ENCODE results near the gene HCFC1R1.
"Not testable (repeated sequence)": the region's sequence is repeated elsewhere in the genome, so short reads cannot be mapped to it uniquely, and the experiment has no call there.

The HCFC1R1 gene

DNA sequence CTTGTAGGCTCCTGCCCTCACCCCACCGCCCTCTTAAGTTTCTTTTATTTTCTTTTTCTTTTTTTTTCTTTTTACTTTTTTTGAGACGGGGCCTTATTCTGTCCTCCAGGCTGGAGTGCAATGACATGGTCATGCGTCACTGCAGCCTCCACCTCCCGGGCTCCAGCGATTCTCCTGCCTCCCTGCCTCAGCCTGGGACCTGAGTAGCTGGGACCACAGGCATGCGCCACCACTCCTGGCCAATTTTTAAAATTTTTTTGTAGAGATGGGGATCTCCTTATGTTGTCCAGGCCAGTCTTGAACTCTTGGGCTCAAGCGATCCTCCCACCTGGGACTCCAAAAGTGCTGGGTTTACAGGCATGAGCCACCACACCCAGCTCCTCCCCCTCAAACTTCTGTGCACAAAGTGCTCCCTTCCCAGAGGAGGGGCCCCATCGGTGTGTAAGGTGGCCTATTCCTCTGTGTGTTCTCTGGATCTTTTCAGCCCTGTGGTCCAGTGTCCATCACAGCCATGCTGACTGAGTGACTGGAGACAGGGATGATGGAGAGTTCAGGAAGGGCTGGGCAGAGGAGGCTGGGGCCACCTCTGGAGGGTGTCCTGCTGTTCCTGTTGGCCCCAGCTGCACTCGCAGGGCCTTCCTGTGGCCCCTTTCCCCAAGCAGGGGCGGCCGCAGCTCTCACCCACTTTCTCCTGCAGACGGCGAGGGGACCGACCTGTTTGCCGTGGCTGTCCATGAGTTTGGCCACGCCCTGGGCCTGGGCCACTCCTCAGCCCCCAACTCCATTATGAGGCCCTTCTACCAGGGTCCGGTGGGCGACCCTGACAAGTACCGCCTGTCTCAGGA, 32.8 kb upstream of the HCFC1R1 start:
- DNase-seq = no peak

DNA sequence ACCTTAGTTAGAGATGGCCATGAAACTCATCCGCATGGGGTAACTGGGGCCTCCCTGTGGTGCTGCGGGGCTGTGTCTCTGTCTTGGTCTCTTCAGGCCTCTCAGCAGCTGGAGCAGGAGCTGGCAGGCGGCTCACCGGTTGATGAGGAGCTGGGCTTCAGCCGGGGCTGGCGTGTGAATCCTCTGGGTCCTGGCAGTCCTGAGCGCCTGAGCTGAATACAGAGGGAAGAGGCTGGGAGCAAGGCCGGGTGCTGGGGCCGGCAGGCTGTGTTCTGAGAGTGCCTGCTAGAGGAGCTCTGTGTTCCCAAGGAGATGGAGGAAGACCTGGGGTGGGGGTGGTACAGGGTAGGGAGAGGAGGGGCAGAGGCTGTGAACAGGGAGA, 32.0 kb upstream of the HCFC1R1 start:
- not testable (repeated sequence) for DNase-seq

DNA sequence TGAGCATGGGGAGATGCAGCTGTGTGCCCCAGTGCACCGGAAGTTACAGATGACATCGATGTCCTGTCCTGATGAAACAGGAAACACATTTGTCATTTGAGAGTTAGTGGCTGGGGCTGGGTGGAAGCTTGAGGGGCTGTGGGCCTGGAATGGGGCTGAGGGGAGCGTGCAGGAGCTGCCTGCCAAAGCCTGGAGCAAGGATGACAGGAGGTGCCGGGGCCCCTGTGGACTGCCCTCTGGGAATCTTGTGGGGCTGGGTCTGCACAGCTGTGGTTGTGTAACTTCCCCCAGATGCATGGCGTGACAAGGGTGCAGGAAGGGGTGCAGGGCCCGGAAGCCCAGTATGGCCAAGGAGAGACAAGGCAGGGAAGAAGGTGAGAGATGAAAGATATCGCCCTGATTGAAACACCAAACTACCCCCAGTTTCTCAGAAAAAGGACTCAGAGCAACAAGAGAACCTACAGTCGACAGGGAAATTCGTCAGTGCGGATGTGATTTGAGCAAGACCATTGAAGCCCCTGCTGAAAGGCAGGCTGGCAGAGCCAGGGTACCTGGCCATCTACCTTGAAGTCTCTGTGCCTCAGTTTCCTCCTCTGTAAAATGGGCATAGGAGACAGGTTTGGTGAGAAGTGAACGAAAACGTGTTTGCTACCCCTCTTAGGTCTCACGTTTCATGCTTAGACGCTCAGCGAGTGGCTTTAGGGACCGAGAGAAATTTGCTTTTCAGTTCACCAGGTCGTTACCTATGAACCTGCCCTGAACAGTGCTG, 31.4 kb upstream of the HCFC1R1 start:
- no peak for DNase-seq

DNA sequence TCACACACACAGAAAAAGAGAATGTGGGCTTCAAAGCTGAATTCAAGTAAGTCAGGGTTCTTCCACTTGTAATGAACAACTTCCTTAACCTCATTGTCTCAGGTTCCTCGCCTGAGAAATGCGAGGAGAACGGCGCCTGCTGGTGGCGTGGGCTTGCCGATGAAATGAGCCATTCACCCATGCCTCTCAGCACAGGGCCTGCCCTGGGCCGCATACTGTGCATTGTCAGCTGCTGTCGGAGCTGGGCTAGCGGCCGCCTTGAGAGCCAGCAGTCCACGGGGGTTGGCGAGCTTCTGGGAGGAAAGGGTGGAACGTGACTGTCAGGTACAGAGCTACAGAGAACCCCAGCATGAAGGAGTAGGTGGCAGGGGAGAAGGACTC, 29.6 kb upstream of the HCFC1R1 start:
- not testable (repeated sequence) for DNase-seq

DNA sequence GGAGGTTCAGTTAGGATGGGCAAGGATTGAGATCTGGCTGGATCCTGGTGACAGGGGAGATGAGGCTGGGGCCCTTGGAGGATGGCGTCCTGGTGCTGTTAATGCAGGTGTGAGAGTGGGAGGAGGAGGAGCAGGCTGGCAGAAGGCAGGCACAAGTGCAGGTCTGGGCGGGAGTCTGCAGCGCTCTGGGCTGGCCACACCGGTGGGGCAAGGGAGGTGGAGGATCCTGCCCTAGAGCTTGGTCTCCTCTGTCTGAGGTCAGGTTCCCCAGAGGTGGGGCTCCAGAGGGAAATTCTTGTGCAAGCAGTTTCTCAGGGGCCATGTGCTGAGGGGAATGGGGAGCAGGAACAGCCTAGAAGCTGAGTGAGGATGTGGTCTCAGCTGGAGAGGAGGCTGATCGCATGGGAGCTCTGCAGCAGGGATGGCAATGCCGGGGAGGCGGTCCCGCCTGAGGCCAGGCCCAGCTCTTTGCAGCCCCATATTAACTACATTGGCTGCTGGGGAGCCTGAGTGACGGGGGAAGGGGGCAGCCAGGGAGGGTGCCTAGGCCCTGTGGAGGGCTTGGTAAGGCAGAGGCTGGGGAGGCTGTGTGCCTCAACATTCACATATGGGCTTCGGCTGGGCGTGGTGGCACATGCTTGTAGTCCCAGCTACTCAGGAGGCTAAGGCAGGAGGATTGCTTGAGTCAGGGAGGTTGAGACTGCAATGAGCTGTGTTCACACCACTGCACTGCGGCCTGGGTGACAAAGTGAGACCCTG, 29.0 kb upstream of the HCFC1R1 start:
- not testable (repeated sequence) for DNase-seq

DNA sequence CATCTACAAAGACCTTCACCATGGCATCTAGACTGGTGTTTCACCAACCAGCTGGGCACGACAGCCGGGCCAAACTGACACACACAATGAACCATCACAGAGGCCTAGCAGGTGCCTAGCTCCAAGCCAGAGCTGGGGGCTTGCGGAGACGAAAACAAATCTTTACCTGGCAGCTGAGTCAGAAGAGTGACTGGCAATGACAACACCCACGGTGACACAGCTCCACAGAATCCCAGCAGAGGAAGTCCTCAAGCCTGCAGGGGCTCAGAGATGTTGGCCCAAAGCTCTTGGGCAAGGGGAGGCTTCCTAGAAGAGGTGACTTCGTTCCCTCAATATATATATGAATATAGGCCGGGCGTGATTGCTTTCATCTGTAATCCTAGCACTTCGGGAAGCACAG, 27.8 kb upstream of the HCFC1R1 start:
- no peak for DNase-seq

DNA sequence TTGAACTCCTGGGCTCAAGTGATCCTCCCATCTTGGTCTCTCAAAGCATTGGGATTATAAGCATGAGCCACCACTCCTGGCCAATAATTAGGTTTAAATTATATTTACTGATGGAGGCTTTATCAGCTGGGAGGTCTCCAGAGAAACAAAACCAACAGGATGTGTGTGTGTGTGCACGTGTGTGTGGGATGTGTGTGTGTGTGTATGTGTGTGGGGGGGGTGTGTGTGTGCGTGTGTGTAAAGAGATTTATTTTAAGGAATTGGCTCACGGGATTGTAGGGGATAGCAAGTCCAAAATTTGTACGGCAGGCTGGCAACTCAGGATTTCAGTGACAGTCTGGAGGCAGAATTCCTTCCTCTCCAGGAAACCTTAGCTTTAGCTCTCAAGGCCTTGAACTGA, 27.3 kb upstream of the HCFC1R1 start:
- DNase-seq = no peak

DNA sequence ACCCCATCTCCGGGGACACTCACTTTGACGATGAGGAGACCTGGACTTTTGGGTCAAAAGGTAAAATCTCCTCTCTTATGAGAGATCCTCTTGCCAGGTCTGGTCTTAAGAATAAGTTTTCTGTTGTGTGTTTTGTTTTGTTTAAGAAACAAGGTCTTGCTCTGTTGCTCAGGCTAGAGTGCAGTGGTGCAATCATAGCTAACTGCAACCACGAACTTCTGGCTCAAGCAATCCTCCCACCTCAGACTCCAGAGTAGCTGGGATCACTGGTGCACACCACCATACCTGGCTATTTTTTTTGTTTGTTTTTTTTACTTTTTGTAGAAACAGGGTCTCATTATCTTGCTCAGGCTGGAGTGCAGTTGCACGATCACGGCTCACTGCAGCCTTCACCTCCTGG, 26.7 kb upstream of the HCFC1R1 start:
- no peak for DNase-seq

DNA sequence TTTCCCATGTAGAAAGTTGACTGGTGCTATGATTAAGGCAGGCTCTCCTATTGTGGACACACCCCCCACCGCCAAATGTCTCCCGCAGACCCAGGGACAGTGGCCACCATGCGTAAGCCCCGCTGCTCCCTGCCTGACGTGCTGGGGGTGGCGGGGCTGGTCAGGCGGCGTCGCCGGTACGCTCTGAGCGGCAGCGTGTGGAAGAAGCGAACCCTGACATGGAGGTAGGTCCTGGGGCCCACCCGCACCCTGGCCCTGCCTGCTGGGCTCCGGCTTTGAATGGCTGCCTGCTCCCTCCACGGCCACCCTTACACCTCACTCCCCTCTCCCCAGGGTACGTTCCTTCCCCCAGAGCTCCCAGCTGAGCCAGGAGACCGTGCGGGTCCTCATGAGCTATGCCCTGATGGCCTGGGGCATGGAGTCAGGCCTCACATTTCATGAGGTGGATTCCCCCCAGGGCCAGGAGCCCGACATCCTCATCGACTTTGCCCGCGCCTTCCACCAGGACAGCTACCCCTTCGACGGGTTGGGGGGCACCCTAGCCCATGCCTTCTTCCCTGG, 26.3 kb upstream of the HCFC1R1 start:
- no peak for DNase-seq

DNA sequence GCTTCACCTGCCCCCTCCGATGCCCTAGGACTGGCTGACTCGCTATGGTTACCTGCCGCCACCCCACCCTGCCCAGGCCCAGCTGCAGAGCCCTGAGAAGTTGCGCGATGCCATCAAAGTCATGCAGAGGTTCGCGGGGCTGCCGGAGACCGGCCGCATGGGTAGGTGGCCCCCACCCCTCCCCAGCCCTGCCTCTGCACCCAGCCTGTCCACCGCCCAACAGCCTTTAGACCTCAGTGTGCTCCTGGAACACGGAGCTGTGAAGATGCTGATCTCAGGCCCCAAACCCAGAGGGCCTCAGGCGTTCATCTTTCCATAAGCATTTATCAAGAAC, 23.6 kb upstream of the HCFC1R1 start:
- DNase-seq = no peak

DNA sequence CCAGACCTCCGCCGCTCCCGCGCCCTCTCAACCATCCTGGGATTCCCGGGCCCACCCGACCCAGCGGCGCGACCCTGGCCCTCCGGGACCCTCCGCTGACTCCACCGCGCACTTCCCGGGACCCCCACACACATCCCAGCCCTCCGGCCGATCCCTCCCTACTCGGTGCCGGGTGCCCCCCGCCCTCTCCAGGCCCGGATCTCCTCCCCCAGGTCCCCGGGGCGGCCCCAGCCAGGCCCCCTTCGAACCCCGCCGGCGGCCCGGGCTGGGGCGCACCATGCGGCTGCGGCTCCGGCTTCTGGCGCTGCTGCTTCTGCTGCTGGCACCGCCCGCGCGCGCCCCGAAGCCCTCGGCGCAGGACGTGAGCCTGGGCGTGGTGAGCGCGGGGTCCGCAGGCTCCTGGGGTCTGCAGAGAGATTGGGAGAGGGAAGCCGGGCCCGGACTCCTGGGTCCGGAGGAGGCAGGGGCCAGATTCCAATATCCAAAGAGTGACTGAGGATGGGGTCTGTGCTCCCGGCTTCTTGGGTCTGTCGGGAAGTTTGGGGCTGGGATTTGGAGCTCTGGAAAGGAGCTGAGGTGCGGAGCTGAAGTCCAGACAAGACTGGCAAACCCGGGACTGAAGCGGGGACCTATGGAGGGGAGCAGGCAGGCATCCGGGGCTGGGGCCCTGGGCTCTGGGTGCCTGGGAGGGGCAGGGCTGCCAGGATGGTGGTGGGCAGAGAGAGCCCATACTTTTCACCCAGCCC, 23.1 kb upstream of the HCFC1R1 start:
- DNase-seq = no peak

DNA sequence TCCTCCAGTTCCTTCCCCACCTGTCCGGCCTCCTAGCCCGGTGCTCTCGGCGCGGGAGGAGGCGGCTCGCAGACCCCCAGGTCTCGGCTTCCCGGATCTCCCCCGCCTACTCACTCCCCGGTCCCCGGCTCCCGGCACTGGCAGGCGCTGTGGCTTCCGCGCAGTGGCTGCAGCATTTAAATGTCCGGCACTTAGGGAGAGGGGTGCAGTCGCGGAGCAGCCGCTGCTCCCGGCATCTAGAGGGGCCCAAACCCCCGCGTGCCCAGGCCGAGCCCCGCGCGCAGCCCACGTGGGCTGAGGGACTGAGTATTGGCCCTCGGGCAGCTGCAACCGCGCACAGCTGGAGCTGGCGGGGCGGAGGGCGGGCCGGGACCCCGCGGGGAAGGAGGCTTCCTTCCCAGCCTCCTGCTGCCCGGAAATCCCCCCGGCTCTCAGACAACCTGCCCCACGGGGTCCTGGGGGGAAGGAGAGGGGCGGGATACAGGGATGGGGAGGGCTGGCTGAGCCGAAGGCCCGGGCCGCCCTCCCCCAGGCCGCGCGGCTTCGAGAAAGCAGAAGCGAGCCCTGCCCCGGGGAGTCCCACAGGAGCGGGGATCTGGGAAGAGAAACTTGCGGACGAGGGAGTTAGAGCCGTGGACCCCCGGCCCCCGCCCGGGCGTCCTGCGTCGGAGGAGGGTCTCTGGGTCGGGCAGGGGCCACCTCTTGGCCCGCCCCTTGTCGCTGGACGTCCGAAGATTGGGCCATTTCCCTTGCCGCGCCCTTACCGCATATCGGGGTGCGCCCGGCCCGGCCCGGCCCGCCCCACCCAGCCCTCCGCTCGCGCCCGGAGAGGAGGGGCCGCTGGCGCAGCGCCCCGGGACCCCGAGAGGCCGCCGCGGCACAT, 22.3 kb upstream of the HCFC1R1 start, which contains the start of gene MMP25:
Gene MMP25, plus strand, starts transcription at position 804 of the 883 bp plus-strand sequence. CDS start 357 bp downstream, outside the sequence.
- no peak for DNase-seq

DNA sequence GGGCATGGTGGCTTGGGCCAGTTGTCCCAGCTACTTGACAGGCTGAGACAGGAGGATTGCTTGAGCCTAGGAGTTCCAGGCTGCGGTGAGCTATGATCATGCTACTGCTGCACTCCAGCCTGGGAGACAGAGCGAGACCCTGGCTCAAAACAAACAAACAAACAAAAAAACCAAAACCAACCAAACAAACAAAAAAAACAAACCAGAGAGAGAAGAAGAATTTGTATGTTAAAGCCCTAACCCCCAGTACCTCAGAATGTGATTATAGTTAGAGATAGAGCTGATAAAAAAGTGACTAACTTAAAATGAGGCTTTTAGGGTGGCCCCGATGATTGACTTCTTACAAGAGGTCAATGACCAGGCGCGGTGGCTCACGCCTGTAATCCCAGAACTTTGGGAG, 21.0 kb upstream of the HCFC1R1 start:
- no peak for DNase-seq

DNA sequence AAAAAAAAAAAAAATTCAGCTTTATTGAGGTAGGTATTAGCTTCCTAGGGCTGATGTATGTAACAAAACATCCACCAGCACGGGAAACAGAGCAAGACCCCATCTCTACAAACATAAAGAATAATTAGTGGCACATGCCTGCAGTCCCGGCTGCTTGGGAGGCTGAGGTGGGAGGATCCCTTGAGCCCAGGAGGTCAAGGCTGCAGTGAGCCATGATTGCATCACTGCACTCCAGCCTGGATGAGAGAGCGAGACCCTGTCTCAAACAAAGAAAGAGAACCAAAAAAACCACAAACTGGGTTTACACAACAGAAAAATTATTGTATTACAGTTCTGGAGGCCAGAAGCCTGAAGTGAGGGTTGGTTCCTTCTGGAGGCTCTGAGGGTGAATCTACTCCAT, 18.6 kb upstream of the HCFC1R1 start:
- no peak for DNase-seq

DNA sequence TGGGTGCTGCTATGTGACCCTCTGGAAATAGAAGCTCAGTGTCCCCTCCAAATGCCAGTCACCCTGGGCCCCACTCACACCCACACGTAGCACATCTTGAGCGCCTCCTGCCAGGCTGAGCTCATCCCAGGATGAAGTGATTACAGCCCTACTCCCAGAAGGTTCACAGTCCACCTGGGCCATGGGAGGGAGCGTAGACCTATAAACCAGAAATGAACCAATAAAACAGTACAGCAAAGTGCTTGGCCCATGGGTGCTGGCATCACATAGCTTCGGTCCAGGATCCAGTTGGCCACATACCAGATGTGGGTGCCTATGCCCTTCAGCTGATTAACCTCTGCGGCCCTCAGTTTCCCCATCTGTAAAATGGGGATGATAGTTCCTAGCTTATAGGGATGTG, 15.2 kb upstream of the HCFC1R1 start:
- DNase-seq = no peak

DNA sequence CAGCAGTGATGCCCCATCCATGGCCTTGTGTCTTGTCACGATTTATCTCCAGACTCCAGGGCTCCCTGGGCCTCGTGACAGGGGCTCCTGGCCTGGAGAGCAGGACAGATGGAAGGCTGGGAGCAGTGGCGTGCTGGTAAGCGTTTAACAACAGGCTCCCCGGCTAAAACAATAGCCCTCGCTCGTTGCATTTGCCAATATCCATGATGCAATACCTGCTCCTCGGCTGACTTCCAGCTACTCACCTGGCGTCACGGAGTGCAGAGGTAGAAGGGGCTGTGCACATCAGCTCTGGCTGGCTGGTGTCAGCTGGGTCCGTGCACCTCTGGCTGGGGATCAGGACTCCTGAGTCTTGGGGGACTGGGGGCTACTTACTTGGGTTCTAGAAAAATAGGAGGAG, 14.5 kb upstream of the HCFC1R1 start:
- DNase-seq = no peak

DNA sequence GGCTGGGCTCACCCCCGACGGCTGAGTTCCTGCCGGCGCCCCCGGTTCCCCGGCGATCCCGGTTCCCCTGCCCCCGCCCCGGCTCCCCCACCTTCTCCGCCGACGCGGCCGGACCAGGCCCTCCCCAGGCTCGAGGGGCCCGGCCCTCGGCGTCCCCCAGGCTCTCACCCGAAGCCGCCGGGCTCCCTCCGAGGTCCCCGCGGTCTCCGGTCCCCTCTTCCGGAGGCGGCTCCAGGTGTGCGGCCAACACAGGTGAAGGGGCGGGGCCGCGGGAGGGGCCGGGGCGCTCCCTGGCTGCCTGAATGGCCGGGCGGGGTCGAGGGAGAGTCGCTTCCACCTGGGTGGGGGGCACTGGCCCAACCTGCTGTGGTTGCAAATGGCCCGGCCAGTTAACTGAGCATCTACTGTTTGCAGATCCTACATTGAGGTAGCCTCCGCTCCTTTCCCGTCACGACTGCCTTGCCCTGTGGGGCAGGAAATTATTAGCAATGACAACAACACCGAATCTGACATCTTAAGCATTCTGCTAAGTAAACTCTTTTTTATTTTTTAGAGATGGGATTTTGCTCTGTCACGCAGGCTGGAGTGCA, 13.1 kb upstream of the HCFC1R1 start, which contains the start of gene BICDL2:
Gene BICDL2, minus strand, starts transcription at position 219 of the 590 bp plus-strand sequence. CDS start 1,448 bp downstream, outside the sequence.
- DNase-seq = no peak

DNA sequence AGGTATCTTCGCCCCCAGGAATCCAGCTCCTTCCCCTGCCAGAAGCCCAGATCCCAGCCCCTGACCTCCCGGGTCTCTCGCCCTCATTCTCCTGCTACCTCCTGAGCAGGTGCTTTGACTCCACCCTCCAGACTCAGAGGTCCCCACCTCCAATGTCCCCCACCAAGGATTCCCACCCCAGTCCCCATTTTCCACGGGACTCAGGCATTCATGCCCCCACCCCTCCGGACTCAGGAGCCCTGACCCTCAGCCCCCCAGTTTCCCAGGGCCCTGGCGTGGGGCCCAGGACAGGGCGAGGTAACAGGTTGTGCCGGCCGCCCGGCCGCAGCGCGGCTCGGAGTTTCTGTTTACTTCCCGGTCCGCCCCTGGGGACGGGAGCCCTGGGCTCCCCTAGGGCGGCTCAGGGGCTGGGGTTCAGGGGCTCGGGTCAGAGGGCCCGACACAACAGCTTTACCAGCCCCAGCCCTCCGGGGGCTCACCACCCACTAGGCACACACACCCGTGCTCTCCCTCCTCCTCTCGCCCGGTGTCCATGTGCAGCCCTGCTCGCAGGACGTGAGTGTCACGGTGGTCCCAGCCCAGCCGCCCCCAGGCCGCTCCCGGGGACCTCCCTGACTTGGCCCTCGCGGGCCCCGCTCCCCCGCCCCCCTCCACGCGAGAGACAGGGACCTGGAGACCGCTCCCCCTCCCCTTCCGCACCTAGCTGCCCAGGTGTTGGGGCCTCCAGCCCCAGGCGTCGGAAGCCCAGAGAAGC, 12.4 kb upstream of the HCFC1R1 start:
- DNase-seq = no peak

DNA sequence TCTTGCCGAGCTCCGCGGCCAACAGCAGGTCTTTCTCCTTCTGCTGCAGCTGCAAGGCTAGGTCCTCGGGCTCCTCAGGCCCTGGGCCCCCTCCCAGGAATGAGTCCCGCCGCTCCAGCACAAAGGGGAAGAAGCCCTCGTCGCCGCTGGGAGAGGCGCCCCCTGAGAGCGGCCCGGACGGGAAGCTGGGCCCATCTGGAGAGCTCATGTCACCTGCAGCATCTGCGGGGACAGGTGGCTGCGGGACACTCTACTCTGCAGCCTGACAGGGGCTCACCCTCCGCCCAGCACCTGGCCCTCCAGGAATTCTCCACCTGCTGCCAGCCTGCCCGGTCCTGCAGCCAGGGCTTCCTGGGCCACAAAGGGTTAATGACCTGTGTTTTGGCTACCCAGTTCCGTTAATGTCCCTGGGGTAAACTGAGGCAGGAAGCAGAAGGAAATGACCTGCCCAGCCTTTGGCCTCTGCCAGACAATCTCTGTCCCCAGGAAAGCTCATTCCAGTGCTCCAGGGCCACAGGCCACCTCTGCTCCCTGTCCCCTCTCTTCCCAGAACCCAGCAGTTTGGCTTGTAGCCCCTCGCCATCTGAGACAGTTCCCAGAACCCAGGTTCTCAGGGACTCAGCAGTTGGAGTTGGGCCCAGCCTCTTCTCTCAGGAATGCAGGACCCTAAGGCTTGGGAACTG, 11.7 kb upstream of the HCFC1R1 start:
- no peak for DNase-seq

DNA sequence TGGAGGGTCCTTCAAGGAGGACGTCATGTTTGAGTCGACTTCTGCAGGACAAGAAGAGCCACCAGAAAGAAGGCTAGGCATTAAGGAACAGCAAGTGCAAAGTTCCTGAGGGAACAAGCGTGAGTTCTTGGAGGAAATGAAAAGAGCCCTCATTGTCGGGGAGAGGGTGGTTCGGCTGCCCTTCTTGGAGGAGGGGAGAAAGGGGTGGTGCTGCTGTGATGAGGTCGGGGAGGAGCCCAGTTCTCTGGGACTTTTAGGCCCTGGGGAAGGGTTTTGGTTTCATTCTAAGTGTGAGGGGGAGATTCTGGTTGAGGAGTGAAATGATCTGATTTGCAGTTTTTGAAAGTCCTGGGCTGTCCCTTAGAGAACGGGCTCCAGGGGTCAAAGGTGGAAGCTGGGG, 8.9 kb upstream of the HCFC1R1 start:
- no peak for DNase-seq
